ENCODE results near the gene NECAB2.

GRCh38 chr16:83965444-83966152, 2.4 kb upstream of the NECAB2 start:
- no peak for TF ChIP-seq PATZ1 (CRISPR knock-in tag; IDR thresholded peaks at IDR 0.05; ENCODE audit: borderline replicate concordance)
- no peak for TF ChIP-seq ZNF8 (CRISPR knock-in tag; IDR thresholded peaks at IDR 0.05)
- TF ChIP-seq RARB (CRISPR knock-in tag; IDR thresholded peaks at IDR 0.05), result no peak
- TF ChIP-seq GLIS3 (CRISPR knock-in tag; IDR thresholded peaks at IDR 0.05), result no peak
- TF ChIP-seq ARNTL (CRISPR knock-in tag; IDR thresholded peaks at IDR 0.05; ENCODE audit: borderline replicate concordance, low read depth), result no peak
- no peak for TF ChIP-seq POU6F1 (CRISPR knock-in tag; IDR thresholded peaks at IDR 0.05; ENCODE audit: borderline replicate concordance, low read depth)
- no peak for TF ChIP-seq TOX (CRISPR knock-in tag; IDR thresholded peaks at IDR 0.05; ENCODE audit: borderline replicate concordance)
- TF ChIP-seq BACH2 (CRISPR knock-in tag; IDR thresholded peaks at IDR 0.05; ENCODE audit: borderline replicate concordance), result no peak
- TF ChIP-seq CREB5 (CRISPR knock-in tag; IDR thresholded peaks at IDR 0.05; ENCODE audit: low read depth), result no peak
- no peak for TF ChIP-seq TSHZ2 (CRISPR knock-in tag; IDR thresholded peaks at IDR 0.05)
- no peak for TF ChIP-seq OSR1 (CRISPR knock-in tag; IDR thresholded peaks at IDR 0.05)
- TF ChIP-seq ZFP30 (CRISPR knock-in tag; IDR thresholded peaks at IDR 0.05), result no peak
- no peak for TF ChIP-seq CSDC2 (CRISPR knock-in tag; IDR thresholded peaks at IDR 0.05)
